OCI-LY3 (cell line): ENCODE results near the gene KPNB1.

Experiments
- H2AFZ ChIP-seq: fragments of 200-600, 300-600 bp; shearing (Covaris generic); 2 replicates; pipeline ENCODE4 v1.6.0; 2014; ENCODE audit warnings: antibody characterized with exemption, low read depth, low read length
- H3K27ac ChIP-seq: fragments of 200-600, 300-600 bp; sonication (generic); 2 replicates; pipeline ENCODE4 v1.5.1; 2014; ENCODE audit warnings: mild to moderate bottlenecking, low read length, moderate library complexity, mixed read lengths
- H3K27me3 ChIP-seq: fragments of 200-600, 300-600 bp; sonication (generic); 2 replicates; pipeline ENCODE4 v1.6.1; 2014; ENCODE audit warnings: low read depth, low read length, mixed read lengths
- H3K36me3 ChIP-seq: fragments of 200-600, 300-600 bp; sonication (generic); replicated peaks from 2 replicates; pipeline ENCODE3; 2014; ENCODE audit warnings: low read depth, low read length, mixed read lengths
- H3K4me1 ChIP-seq: fragments of 300-600, 200-600 bp; sonication (generic); 2 replicates; pipeline ENCODE4 v1.6.1; 2014; ENCODE audit warnings: low read length, mixed read lengths
- H3K4me2 ChIP-seq: fragments of 200-600, 300-600 bp; sonication (generic); 2 replicates; pipeline ENCODE4 v1.6.1; 2014; ENCODE audit warnings: low read length, mixed read lengths
- H3K4me3 ChIP-seq: fragments of 300-600, 200-600 bp; sonication (generic); 2 replicates; pipeline ENCODE4 v1.5.1; 2014; ENCODE audit warnings: antibody characterized with exemption, mild to moderate bottlenecking, low read length, moderate library complexity
- H3K79me2 ChIP-seq: fragments of 300-600, 200-600 bp; shearing (Covaris generic); 2 replicates; pipeline ENCODE4 v1.6.1; 2014; ENCODE audit warnings: mild to moderate bottlenecking, low read length, mixed read lengths
- H3K9ac ChIP-seq: fragments of 300-600, 200-600 bp; shearing (Covaris generic); 2 replicates; pipeline ENCODE4 v1.6.0; 2014; ENCODE audit warnings: mild to moderate bottlenecking, low read length, moderate library complexity
- H3K9me3 ChIP-seq: fragments of 200-600, 300-600 bp; shearing (Covaris generic); 2 replicates; pipeline ENCODE4 v1.6.1; 2014; ENCODE audit warnings: low read length, mixed read lengths; ENCODE audit not compliant: insufficient read depth
- H4K20me1 ChIP-seq: fragments of 200-600, 300-600 bp; sonication (generic); 2 replicates; pipeline ENCODE4 v1.6.1; 2016; ENCODE audit warnings: low read length, mixed read lengths; ENCODE audit not compliant: insufficient read depth
- EZH2phosphoT487 ChIP-seq: fragments of 200-600 bp; shearing (Covaris generic); IDR thresholded peaks from 2 replicates; pipeline ENCODE4 v1.6.1; 2018; ENCODE audit warnings: antibody characterized with exemption, mixed run types, low read depth
- TF ChIP-seq, protein P1 (sequence below): fragments of 200-600, 300-600 bp; sonication (generic); IDR thresholded peaks from 2 replicates; pipeline ENCODE4 v1.5.1; 2014; ENCODE audit warnings: antibody characterized with exemption, low read length, low read depth

The KPNB1 gene

GRCh38 chr17:47733674-47734410, 84.1 kb downstream of the KPNB1 start:
- H3K27me3 ChIP-seq: peaks cover 44% of the 10 kb centered on the region
- H3K36me3 ChIP-seq: no peaks in the 10 kb centered on the region
- no peaks in the 10 kb centered on the region for H3K9me3 ChIP-seq
- no peak overlapping the region for H3K4me3 ChIP-seq
- peaks cover 11% of the 10 kb centered on the region for H3K4me1 ChIP-seq
- no peaks in the 10 kb centered on the region for H3K79me2 ChIP-seq
- H3K27ac ChIP-seq: no peak overlapping the region
- no peak overlapping the region for H3K9ac ChIP-seq
- no peak for TF ChIP-seq EZH2phosphoT487
- TF ChIP-seq, protein P1, sequence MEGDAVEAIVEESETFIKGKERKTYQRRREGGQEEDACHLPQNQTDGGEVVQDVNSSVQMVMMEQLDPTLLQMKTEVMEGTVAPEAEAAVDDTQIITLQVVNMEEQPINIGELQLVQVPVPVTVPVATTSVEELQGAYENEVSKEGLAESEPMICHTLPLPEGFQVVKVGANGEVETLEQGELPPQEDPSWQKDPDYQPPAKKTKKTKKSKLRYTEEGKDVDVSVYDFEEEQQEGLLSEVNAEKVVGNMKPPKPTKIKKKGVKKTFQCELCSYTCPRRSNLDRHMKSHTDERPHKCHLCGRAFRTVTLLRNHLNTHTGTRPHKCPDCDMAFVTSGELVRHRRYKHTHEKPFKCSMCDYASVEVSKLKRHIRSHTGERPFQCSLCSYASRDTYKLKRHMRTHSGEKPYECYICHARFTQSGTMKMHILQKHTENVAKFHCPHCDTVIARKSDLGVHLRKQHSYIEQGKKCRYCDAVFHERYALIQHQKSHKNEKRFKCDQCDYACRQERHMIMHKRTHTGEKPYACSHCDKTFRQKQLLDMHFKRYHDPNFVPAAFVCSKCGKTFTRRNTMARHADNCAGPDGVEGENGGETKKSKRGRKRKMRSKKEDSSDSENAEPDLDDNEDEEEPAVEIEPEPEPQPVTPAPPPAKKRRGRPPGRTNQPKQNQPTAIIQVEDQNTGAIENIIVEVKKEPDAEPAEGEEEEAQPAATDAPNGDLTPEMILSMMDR: no peak
- H4K20me1 ChIP-seq: no peaks in the 10 kb centered on the region
- no peak overlapping the region for H3K4me2 ChIP-seq
- no peak overlapping the region for H2AFZ ChIP-seq

GRCh38 chr17:47735139-47735464, 85.4 kb downstream of the KPNB1 start:
- Histone ChIP-seq H4K20me1 (no peaks in the 10 kb centered on the region), H3K27me3 (peaks cover 35% of the 10 kb centered on the region), H3K9ac (no peak overlapping the region), H3K27ac (no peak overlapping the region), H2AFZ (0 out of 2 replicates have a peak overlapping the region, but pooled peaks have one; percentile 10), H3K4me1 (peaks cover 15% of the 10 kb centered on the region), H3K9me3 (no peaks in the 10 kb centered on the region), H3K4me2 (peak overlapping the region; percentile 13), H3K79me2 (no peaks in the 10 kb centered on the region), H3K4me3 (no peak overlapping the region), H3K36me3 (no peaks in the 10 kb centered on the region)
- TF ChIP-seq EZH2phosphoT487: no peak
- TF ChIP-seq, protein P1: no peak
